ENCODE measurements around the gene H3-3A.

DNA sequence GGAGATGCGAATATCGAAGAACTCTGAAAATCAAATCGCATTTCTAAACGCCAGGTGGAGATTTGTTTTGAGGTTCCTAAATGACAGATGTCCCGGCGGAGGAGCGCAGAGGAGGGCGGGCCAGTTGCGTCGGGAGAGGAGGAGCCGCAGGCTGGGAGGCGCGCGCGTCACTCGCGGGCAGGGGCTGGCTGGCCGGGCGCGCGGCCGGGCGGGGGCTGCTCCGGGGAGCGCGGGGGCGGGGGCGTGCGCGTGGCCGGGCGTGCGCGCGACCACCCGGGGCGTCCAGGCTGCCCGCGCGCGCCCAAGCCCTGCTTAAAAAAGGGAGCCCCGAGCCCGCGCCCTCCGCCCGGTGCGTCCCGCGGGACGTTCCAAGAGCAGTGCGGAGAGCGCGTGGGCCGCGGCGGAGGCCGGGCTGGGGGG is 47.3 kb downstream of the H3-3A start:
- TF ChIP-seq, protein P1, sequence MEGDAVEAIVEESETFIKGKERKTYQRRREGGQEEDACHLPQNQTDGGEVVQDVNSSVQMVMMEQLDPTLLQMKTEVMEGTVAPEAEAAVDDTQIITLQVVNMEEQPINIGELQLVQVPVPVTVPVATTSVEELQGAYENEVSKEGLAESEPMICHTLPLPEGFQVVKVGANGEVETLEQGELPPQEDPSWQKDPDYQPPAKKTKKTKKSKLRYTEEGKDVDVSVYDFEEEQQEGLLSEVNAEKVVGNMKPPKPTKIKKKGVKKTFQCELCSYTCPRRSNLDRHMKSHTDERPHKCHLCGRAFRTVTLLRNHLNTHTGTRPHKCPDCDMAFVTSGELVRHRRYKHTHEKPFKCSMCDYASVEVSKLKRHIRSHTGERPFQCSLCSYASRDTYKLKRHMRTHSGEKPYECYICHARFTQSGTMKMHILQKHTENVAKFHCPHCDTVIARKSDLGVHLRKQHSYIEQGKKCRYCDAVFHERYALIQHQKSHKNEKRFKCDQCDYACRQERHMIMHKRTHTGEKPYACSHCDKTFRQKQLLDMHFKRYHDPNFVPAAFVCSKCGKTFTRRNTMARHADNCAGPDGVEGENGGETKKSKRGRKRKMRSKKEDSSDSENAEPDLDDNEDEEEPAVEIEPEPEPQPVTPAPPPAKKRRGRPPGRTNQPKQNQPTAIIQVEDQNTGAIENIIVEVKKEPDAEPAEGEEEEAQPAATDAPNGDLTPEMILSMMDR (IDR thresholded peaks at IDR 0.05; ENCODE audit: low read depth, low read length), result no peak
- TF ChIP-seq EZH2phosphoT487 (IDR thresholded peaks at IDR 0.05; ENCODE audit: low read depth), result no peak

Measured in OCI-LY3 (cell line).